HAP-1 (cell line): ENCODE results near the gene KISS1.

Experiments used
- DNase-seq, 2 experiments: peaks; one replicate each; pipeline ENCODE4 v3.0.0-alpha.2; 2016 to 2020; ENCODE audit warnings: low spot score in 2 of 2
- H3K27me3 ChIP-seq: fragments of 250-450 bp; sonication (Bioruptor Pico); 2 replicates; pipeline ENCODE4 v1.5.1; 2020; ENCODE audit warnings: low read depth, mild to moderate bottlenecking, moderate library complexity
- H3K36me3 ChIP-seq: fragments of 250-450 bp; sonication (Bioruptor Pico); replicated peaks from 2 replicates; pipeline ENCODE4 v1.5.1; 2020; ENCODE audit warnings: mild to moderate bottlenecking
- H3K4me1 ChIP-seq: fragments of 250-450 bp; sonication (Bioruptor Pico); 2 replicates; pipeline ENCODE4 v1.5.1; 2020; ENCODE audit warnings: mild to moderate bottlenecking
- H3K4me3 ChIP-seq: fragments of 250-450 bp; sonication (Bioruptor Pico); 2 replicates; pipeline ENCODE4 v1.5.1; 2020; ENCODE audit warnings: mild to moderate bottlenecking, moderate library complexity
- H3K9me3 ChIP-seq: fragments of 250-450 bp; sonication (Bioruptor Pico); 2 replicates; pipeline ENCODE4 v1.5.1; 2020; ENCODE audit warnings: mild to moderate bottlenecking, moderate library complexity
- in situ Hi-C: fragments of 300-500 bp; cut with MboI; formaldehyde crosslinking; loops from 3 replicates; pipeline ENCODE4 v1.14.3; 2020; ENCODE audit warnings: low sequenced_read_pairs, inconsistent platforms, mixed read lengths

Gene KISS1

GRCh38 chr1:204212715-204213114, 16.4 kb upstream of the KISS1 start:
- Histone ChIP-seq H3K9me3 (no peaks in the 10 kb centered on the region), H3K36me3 (no peaks in the 10 kb centered on the region), H3K4me1 (no peaks in the 10 kb centered on the region), H3K27me3 (peaks cover 22% of the 10 kb centered on the region), H3K4me3 (no peak overlapping the region)
- in situ Hi-C loops = no loop called here
- no peak for DNase-seq

- Histone ChIP-seq H3K9me3 (no peaks in the 10 kb centered on the region), H3K27me3 (peaks cover 33% of the 10 kb centered on the region), H3K4me3 (no peak overlapping the region), H3K36me3 (no peaks in the 10 kb centered on the region), H3K4me1 (no peaks in the 10 kb centered on the region)
- in situ Hi-C loops = no loop called here
- DNase-seq = no peak
Observed at GRCh38 chr1:204211046-204211445, 14.8 kb upstream of the KISS1 start.

GRCh38 chr1:204207136-204207616, 10.9 kb upstream of the KISS1 start:
- peaks cover 49% of the 10 kb centered on the region for H3K27me3 ChIP-seq
- H3K4me1 ChIP-seq = peaks cover 5% of the 10 kb centered on the region
- peak; percentile 11 to 84 for DNase-seq
- no peaks in the 10 kb centered on the region for H3K9me3 ChIP-seq
- H3K4me3 ChIP-seq = no peak overlapping the region
- in situ Hi-C loops = no loop called here
- no peaks in the 10 kb centered on the region for H3K36me3 ChIP-seq

GRCh38 chr1:204206121-204206520, 9.8 kb upstream of the KISS1 start:
- no peaks in the 10 kb centered on the region for H3K9me3 ChIP-seq
- in situ Hi-C loops = no loop called here

GRCh38 chr1:204205486-204205885, 9.2 kb upstream of the KISS1 start:
- H3K27me3 ChIP-seq = peaks cover 53% of the 10 kb centered on the region
- no peak overlapping the region for H3K4me3 ChIP-seq
- H3K9me3 ChIP-seq = no peaks in the 10 kb centered on the region
- no peaks in the 10 kb centered on the region for H3K36me3 ChIP-seq
- DNase-seq = no peak
- in situ Hi-C loops = no loop called here
- peaks cover 5% of the 10 kb centered on the region for H3K4me1 ChIP-seq

More at GRCh38 chr1:204206121-204206520, 9.8 kb upstream of the KISS1 start:
- no peaks in the 10 kb centered on the region for H3K36me3 ChIP-seq
- H3K4me1 ChIP-seq = peaks cover 5% of the 10 kb centered on the region
- peaks cover 54% of the 10 kb centered on the region for H3K27me3 ChIP-seq
- DNase-seq = no peak
- H3K4me3 ChIP-seq = no peak overlapping the region

- in situ Hi-C loops = no loop called here
Observed at GRCh38 chr1:204204944-204205343, 8.7 kb upstream of the KISS1 start.

GRCh38 chr1:204203206-204203767, 7.0 kb upstream of the KISS1 start:
- in situ Hi-C loops = no loop called here
- H3K36me3 ChIP-seq = no peaks in the 10 kb centered on the region
- no peak for DNase-seq

More at GRCh38 chr1:204204944-204205343, 8.7 kb upstream of the KISS1 start:
- Histone ChIP-seq H3K4me3 (no peak overlapping the region), H3K9me3 (no peaks in the 10 kb centered on the region), H3K4me1 (peaks cover 5% of the 10 kb centered on the region), H3K27me3 (peaks cover 49% of the 10 kb centered on the region), H3K36me3 (no peaks in the 10 kb centered on the region)
- no peak for DNase-seq

GRCh38 chr1:204202481-204202880, 6.2 kb upstream of the KISS1 start:
- no peaks in the 10 kb centered on the region for H3K9me3 ChIP-seq
- peaks cover 5% of the 10 kb centered on the region for H3K4me1 ChIP-seq
- in situ Hi-C loops = no loop called here
- H3K27me3 ChIP-seq = peaks cover 61% of the 10 kb centered on the region
- H3K36me3 ChIP-seq = no peaks in the 10 kb centered on the region
- no peak for DNase-seq
- no peak overlapping the region for H3K4me3 ChIP-seq

More at GRCh38 chr1:204203206-204203767, 7.0 kb upstream of the KISS1 start:
- Histone ChIP-seq H3K4me3 (no peak overlapping the region), H3K4me1 (peaks cover 5% of the 10 kb centered on the region), H3K27me3 (peaks cover 53% of the 10 kb centered on the region), H3K9me3 (no peaks in the 10 kb centered on the region)

GRCh38 chr1:204201348-204202040, 5.2 kb upstream of the KISS1 start:
- in situ Hi-C loops = no loop called here
- Histone ChIP-seq H3K9me3 (no peaks in the 10 kb centered on the region), H3K27me3 (peaks cover 60% of the 10 kb centered on the region), H3K4me3 (no peak overlapping the region), H3K4me1 (peaks cover 5% of the 10 kb centered on the region), H3K36me3 (no peaks in the 10 kb centered on the region)
- no peak for DNase-seq

GRCh38 chr1:204199579-204199978, 3.3 kb upstream of the KISS1 start:
- H3K9me3 ChIP-seq = no peaks in the 10 kb centered on the region
- H3K4me3 ChIP-seq = no peak overlapping the region
- H3K27me3 ChIP-seq = peaks cover 56% of the 10 kb centered on the region
- no peaks in the 10 kb centered on the region for H3K36me3 ChIP-seq
- no peaks in the 10 kb centered on the region for H3K4me1 ChIP-seq
- DNase-seq = no peak
- in situ Hi-C loops = no loop called here

- H3K4me1 ChIP-seq = no peaks in the 10 kb centered on the region
- no peaks in the 10 kb centered on the region for H3K9me3 ChIP-seq
- H3K4me3 ChIP-seq = no peak overlapping the region
- DNase-seq = no peak
- peaks cover 48% of the 10 kb centered on the region for H3K27me3 ChIP-seq
- in situ Hi-C loops = no loop called here
- no peaks in the 10 kb centered on the region for H3K36me3 ChIP-seq
Observed at GRCh38 chr1:204198348-204199340, 2.4 kb upstream of the KISS1 start.

- no peaks in the 10 kb centered on the region for H3K4me1 ChIP-seq
- DNase-seq = no peak
- no peaks in the 10 kb centered on the region for H3K36me3 ChIP-seq
- peaks cover 45% of the 10 kb centered on the region for H3K27me3 ChIP-seq
- no peaks in the 10 kb centered on the region for H3K9me3 ChIP-seq
- in situ Hi-C loops = no loop called here
- no peak overlapping the region for H3K4me3 ChIP-seq
Observed at GRCh38 chr1:204197068-204197467, 777 bp upstream of the KISS1 start.

- Histone ChIP-seq H3K4me1 (no peaks in the 10 kb centered on the region), H3K27me3 (peaks cover 42% of the 10 kb centered on the region)
Observed at GRCh38 chr1:204194771-204195170, 1.5 kb downstream of the KISS1 start.

More at GRCh38 chr1:204194771-204195170, 1.5 kb downstream of the KISS1 start:
- Histone ChIP-seq H3K36me3 (no peaks in the 10 kb centered on the region), H3K9me3 (no peaks in the 10 kb centered on the region), H3K4me3 (no peak overlapping the region)
- DNase-seq = no peak
- in situ Hi-C loops = no loop called here
